HG03442 (cell line): ENCODE results near the gene OR2D2.
"Not testable (repeated sequence)": the region's sequence is repeated elsewhere in the genome, so short reads cannot be mapped to it uniquely, and the experiment has no call there.

Experiments used
- ATAC-seq: cut with Tn5 transposase; IDR thresholded peaks from one replicate; pipeline ENCODE4 v1.9.1; 2021; ENCODE audit warnings: mild to moderate bottlenecking, moderate library complexity; ENCODE audit not compliant: unreplicated experiment

OR2D2 gene

GRCh38 chr11:6892400-6892799, at the start of gene OR2D2:
TSS of gene OR2D2 (minus strand) at chr11:6892500. CDS start at chr11:6892500, 0 bp downstream.
- no peak for ATAC-seq

GRCh38 chr11:6941970-6942369, 49.7 kb upstream of the OR2D2 start:
- no peak for ATAC-seq

- ATAC-seq = no peak
Measured at GRCh38 chr11:6932145-6932544, 39.8 kb upstream of the OR2D2 start.

- no peak for ATAC-seq
Measured at GRCh38 chr11:6931146-6931713, 38.9 kb upstream of the OR2D2 start.

GRCh38 chr11:6928916-6929315, 36.6 kb upstream of the OR2D2 start:
- no peak for ATAC-seq

- ATAC-seq = peak; percentile 58
Measured at GRCh38 chr11:6927030-6927617, 34.8 kb upstream of the OR2D2 start.

GRCh38 chr11:6926208-6927029, 34.1 kb upstream of the OR2D2 start, which contains the start of gene ZNF215:
TSS of gene ZNF215 (plus strand) at chr11:6926426. CDS start at chr11:6932273, 5,847 bp downstream.
- peak; percentile 75 for ATAC-seq

- peak; percentile 8 for ATAC-seq
Measured at GRCh38 chr11:6925636-6926207, 33.4 kb upstream of the OR2D2 start.

GRCh38 chr11:6925007-6925577, 32.8 kb upstream of the OR2D2 start:
- no peak for ATAC-seq

GRCh38 chr11:6920702-6921101, 28.4 kb upstream of the OR2D2 start, which contains the start of gene OR2D3:
TSS of gene OR2D3 (plus strand) at chr11:6921002. CDS start at chr11:6921002, 0 bp downstream.
- no peak for ATAC-seq

- ATAC-seq = no peak
Measured at GRCh38 chr11:6919698-6920097, 27.4 kb upstream of the OR2D2 start.

GRCh38 chr11:6911948-6912347, 19.6 kb upstream of the OR2D2 start:
- ATAC-seq = no peak

- ATAC-seq = no peak
Measured at GRCh38 chr11:6911378-6911777, 19.1 kb upstream of the OR2D2 start.

- not testable (repeated sequence) for ATAC-seq
Measured at GRCh38 chr11:6904804-6905203, 12.5 kb upstream of the OR2D2 start.

- ATAC-seq = no peak
Measured at GRCh38 chr11:6900327-6900999, 8.2 kb upstream of the OR2D2 start.

GRCh38 chr11:6898911-6899310, 6.6 kb upstream of the OR2D2 start:
- no peak for ATAC-seq

- peak; percentile 92 for ATAC-seq
Measured at GRCh38 chr11:6895010-6895409, 2.7 kb upstream of the OR2D2 start.

- ATAC-seq = no peak
Measured at GRCh38 chr11:6894097-6894496, 1.8 kb upstream of the OR2D2 start.

GRCh38 chr11:6889835-6890234, 2.5 kb downstream of the OR2D2 start:
- no peak for ATAC-seq

GRCh38 chr11:6888830-6889229, 3.5 kb downstream of the OR2D2 start:
- ATAC-seq = no peak

GRCh38 chr11:6887711-6888110, 4.6 kb downstream of the OR2D2 start:
- not testable (repeated sequence) for ATAC-seq
